Measurements from ENCODE around the gene PTGDR. TPM values are rescaled to one million over a fixed set of nuclear protein-coding genes. Genes with fewer than 3 reads are reported as not detected.

The PTGDR gene
- total RNA-seq, 1 experiment from 2014 or later: not detected

- TF ChIP-seq TCF7L2 (IDR thresholded peaks at IDR 0.05; ENCODE audit: low read depth, low read length): no peak
- TF ChIP-seq SIN3A (IDR thresholded peaks at IDR 0.05; ENCODE audit: borderline replicate concordance, insufficient read depth, low read depth, low read length): no peak
- no peak for TF ChIP-seq REST (IDR thresholded peaks at IDR 0.05; ENCODE audit: insufficient read depth in 1 of 2, low read depth in 2 of 2, low read length in 1 of 2)
- TF ChIP-seq CTCF (IDR thresholded peaks at IDR 0.05): no peak
- TF ChIP-seq POLR2AphosphoS5 (IDR thresholded peaks at IDR 0.05; ENCODE audit: low read depth, low read length): no peak
- POLR2A ChIA-PET: no interaction called here
- in situ Hi-C loops (cut with HindIII; ENCODE audit: low pct_unique_long_range_greater_than_20kb, low sequenced_read_pairs) (no loop called here), intact Hi-C loops (cut with micrococcal nuclease; ENCODE audit: unreplicated experiment) (no loop called here)
- ATAC-seq (no peak), DNase-seq (ENCODE audit: low read depth, low spot score) (no peak)
- H3K27me3 ChIP-seq (ENCODE audit: control insufficient read depth, insufficient read depth, low read length): no peaks in the 10 kb centered on the region; the same call in 1 of the 2 replicates
- no peaks in the 10 kb centered on the region for H3K4me1 ChIP-seq (ENCODE audit: control insufficient read depth, insufficient read depth, low read length)
- BruUV-seq (replicated peaks): no TSS peak
- H3K9me3 ChIP-seq (ENCODE audit: control insufficient read depth, insufficient read depth, low read depth, low read length): no peaks in the 10 kb centered on the region
- no peak overlapping the region for H3K27ac ChIP-seq (ENCODE audit: low read length)
- H3K4me3 ChIP-seq (ENCODE audit: low read depth in 2 of 2, low read length in 2 of 2): no peak overlapping the region
- CTCF ChIA-PET: no interaction called here
- no peaks in the 10 kb centered on the region for H3K36me3 ChIP-seq (ENCODE audit: control insufficient read depth, insufficient read depth, low read length)
Measured at GRCh38 chr14:52244328-52244727, 23.2 kb upstream of the PTGDR start.

- CTCF ChIA-PET: no interaction called here
- Histone ChIP-seq H3K4me1 (ENCODE audit: control insufficient read depth, insufficient read depth, low read length) (no peaks in the 10 kb centered on the region), H3K9me3 (ENCODE audit: control insufficient read depth, insufficient read depth, low read depth, low read length) (no peaks in the 10 kb centered on the region), H3K36me3 (ENCODE audit: control insufficient read depth, insufficient read depth, low read length) (no peaks in the 10 kb centered on the region), H3K27ac (ENCODE audit: low read length) (no peak overlapping the region), H3K4me3 (ENCODE audit: low read depth in 2 of 2, low read length in 2 of 2) (no peak overlapping the region), H3K27me3 (ENCODE audit: control insufficient read depth, insufficient read depth, low read length) (no peaks in the 10 kb centered on the region; the same call in 1 of the 2 replicates)
- ATAC-seq: no peak
- POLR2A ChIA-PET: no interaction called here
- intact Hi-C loops (cut with micrococcal nuclease; ENCODE audit: unreplicated experiment) (no loop called here), in situ Hi-C loops (cut with HindIII; ENCODE audit: low pct_unique_long_range_greater_than_20kb, low sequenced_read_pairs) (no loop called here)
- no peak for TF ChIP-seq CTCF (IDR thresholded peaks at IDR 0.05)
- no peak for TF ChIP-seq SIN3A (IDR thresholded peaks at IDR 0.05; ENCODE audit: borderline replicate concordance, insufficient read depth, low read depth, low read length)
- DNase-seq (ENCODE audit: low read depth, low spot score): no peak
- BruUV-seq (replicated peaks): no TSS peak
Measured at GRCh38 chr14:52244997-52245396, 22.5 kb upstream of the PTGDR start.

- POLR2A ChIA-PET: no interaction called here
- Histone ChIP-seq H3K9me3 (ENCODE audit: control insufficient read depth, insufficient read depth, low read depth, low read length) (no peaks in the 10 kb centered on the region), H3K27me3 (ENCODE audit: control insufficient read depth, insufficient read depth, low read length) (no peaks in the 10 kb centered on the region), H3K4me1 (ENCODE audit: control insufficient read depth, insufficient read depth, low read length) (no peaks in the 10 kb centered on the region), H3K27ac (ENCODE audit: low read length) (no peak overlapping the region), H3K4me3 (ENCODE audit: low read depth in 2 of 2, low read length in 2 of 2) (no peak overlapping the region), H3K36me3 (ENCODE audit: control insufficient read depth, insufficient read depth, low read length) (no peaks in the 10 kb centered on the region)
- intact Hi-C loops (cut with micrococcal nuclease; ENCODE audit: unreplicated experiment): no loop called here
- ATAC-seq (no peak), DNase-seq (ENCODE audit: low read depth, low spot score) (no peak)
- CTCF ChIA-PET: no interaction called here
- BruUV-seq (replicated peaks): no TSS peak
- no peak for TF ChIP-seq REST (IDR thresholded peaks at IDR 0.05; ENCODE audit: insufficient read depth in 1 of 2, low read depth in 2 of 2, low read length in 1 of 2)
- no peak for TF ChIP-seq POLR2AphosphoS5 (IDR thresholded peaks at IDR 0.05; ENCODE audit: low read depth, low read length)
- TF ChIP-seq TCF7L2 (IDR thresholded peaks at IDR 0.05; ENCODE audit: low read depth, low read length): no peak
- TF ChIP-seq CTCF (IDR thresholded peaks at IDR 0.05): no peak
- no peak for TF ChIP-seq SIN3A (IDR thresholded peaks at IDR 0.05; ENCODE audit: borderline replicate concordance, insufficient read depth, low read depth, low read length)
- in situ Hi-C loops (cut with HindIII; ENCODE audit: low pct_unique_long_range_greater_than_20kb, low sequenced_read_pairs): no loop called here
Measured at GRCh38 chr14:52248057-52248456, 19.4 kb upstream of the PTGDR start.

All from Panc1 (cell line).